Mucosa of stomach (tissue), 1 donor: ENCODE results near the gene CBX1.
A peak's percentile ranks its signal among the peaks of the same experiment; 100 is the strongest.
"Not testable (repeated sequence)": the region's sequence is repeated elsewhere in the genome, so short reads cannot be mapped to it uniquely, and the experiment has no call there.

Source experiments
- H3K27me3 ChIP-seq: one replicate; pipeline ENCODE4 v1.7.0; 2013; ENCODE audit warnings: mild to moderate bottlenecking, low read length; ENCODE audit not compliant: control insufficient read depth, insufficient read depth
- H3K36me3 ChIP-seq: one replicate; pipeline ENCODE4 v1.7.0; 2013; ENCODE audit warnings: low read length; ENCODE audit not compliant: control insufficient read depth, insufficient read depth
- H3K4me1 ChIP-seq: one replicate; pipeline ENCODE4 v1.7.0; 2013; ENCODE audit warnings: mild to moderate bottlenecking, low read length; ENCODE audit not compliant: control insufficient read depth, insufficient read depth
- H3K4me3 ChIP-seq: one replicate; pipeline ENCODE4 v1.7.0; 2013; ENCODE audit warnings: low read length
- H3K9ac ChIP-seq: one replicate; pipeline ENCODE4 v1.7.0; 2013; ENCODE audit warnings: mild to moderate bottlenecking, low read length, moderate library complexity
- H3K9me3 ChIP-seq: one replicate; pipeline ENCODE4 v1.7.0; 2013; ENCODE audit warnings: mild to moderate bottlenecking, low read length, moderate library complexity; ENCODE audit not compliant: control insufficient read depth
- donor health status: Pancreatic carcinoma.

The CBX1 gene

GRCh38 chr17:48044851-48045250 lies 56.4 kb downstream of the CBX1 start:
- H3K4me1 ChIP-seq, result peaks cover 22% of the 10 kb centered on the region
- H3K9me3 ChIP-seq, result no peaks in the 10 kb centered on the region
- H3K9ac ChIP-seq, result no peak overlapping the region
- H3K4me3 ChIP-seq, result no peak overlapping the region
- no peaks in the 10 kb centered on the region for H3K36me3 ChIP-seq
- H3K27me3 ChIP-seq, result no peaks in the 10 kb centered on the region

- Histone ChIP-seq H3K27me3 (peaks cover 6% of the 10 kb centered on the region), H3K9ac (no peak overlapping the region)
Measured at GRCh38 chr17:48043176-48043575, 58.1 kb downstream of the CBX1 start.

GRCh38 chr17:48038687-48039086 lies 62.6 kb downstream of the CBX1 start:
- Histone ChIP-seq H3K27me3 (peaks cover 22% of the 10 kb centered on the region), H3K4me3 (no peak overlapping the region), H3K4me1 (peaks cover 13% of the 10 kb centered on the region), H3K9ac (no peak overlapping the region), H3K36me3 (no peaks in the 10 kb centered on the region), H3K9me3 (no peaks in the 10 kb centered on the region)

More at GRCh38 chr17:48043176-48043575, 58.1 kb downstream of the CBX1 start:
- H3K4me3 ChIP-seq, result no peak overlapping the region
- H3K36me3 ChIP-seq, result no peaks in the 10 kb centered on the region
- peaks cover 18% of the 10 kb centered on the region for H3K4me1 ChIP-seq
- no peaks in the 10 kb centered on the region for H3K9me3 ChIP-seq

GRCh38 chr17:48037838-48038323 lies 63.4 kb downstream of the CBX1 start:
- H3K36me3 ChIP-seq, result no peaks in the 10 kb centered on the region
- no peaks in the 10 kb centered on the region for H3K9me3 ChIP-seq
- H3K27me3 ChIP-seq, result peaks cover 22% of the 10 kb centered on the region
- no peak overlapping the region for H3K9ac ChIP-seq
- H3K4me1 ChIP-seq, result peaks cover 13% of the 10 kb centered on the region
- no peak overlapping the region for H3K4me3 ChIP-seq

GRCh38 chr17:48037036-48037837 lies 64.0 kb downstream of the CBX1 start, which contains the start of gene COPZ2:
TSS of gene COPZ2 (minus strand) at chr17:48037797. CDS start at chr17:48037777, 20 bp downstream.
- H3K27me3 ChIP-seq, result peaks cover 22% of the 10 kb centered on the region
- peaks cover 13% of the 10 kb centered on the region for H3K4me1 ChIP-seq
- H3K9ac ChIP-seq, result peak within 1 kb of the TSS; percentile 53
- H3K9me3 ChIP-seq, result no peaks in the 10 kb centered on the region
- H3K4me3 ChIP-seq, result peak within 1 kb of the TSS; percentile 46
- no peaks in the 10 kb centered on the region for H3K36me3 ChIP-seq

- Histone ChIP-seq H3K9me3 (no peaks in the 10 kb centered on the region), H3K4me3 (no peak overlapping the region), H3K36me3 (no peaks in the 10 kb centered on the region), H3K4me1 (peaks cover 13% of the 10 kb centered on the region), H3K9ac (peak overlapping the region; percentile 53), H3K27me3 (peaks cover 22% of the 10 kb centered on the region)
Measured at GRCh38 chr17:48036693-48037035, 64.6 kb downstream of the CBX1 start.

- peaks cover 22% of the 10 kb centered on the region for H3K27me3 ChIP-seq
- not testable (repeated sequence) for H3K9ac ChIP-seq, H3K4me3 ChIP-seq, H3K9me3 ChIP-seq, H3K36me3 ChIP-seq
- H3K4me1 ChIP-seq, result peaks cover 13% of the 10 kb centered on the region
Measured at GRCh38 chr17:48034734-48035133, 66.5 kb downstream of the CBX1 start.

GRCh38 chr17:48031966-48032365 lies 69.3 kb downstream of the CBX1 start:
- no peak overlapping the region for H3K4me3 ChIP-seq
- peaks cover 7% of the 10 kb centered on the region for H3K27me3 ChIP-seq
- H3K9ac ChIP-seq, result no peak overlapping the region
- H3K4me1 ChIP-seq, result peaks cover 5% of the 10 kb centered on the region
- no peaks in the 10 kb centered on the region for H3K36me3 ChIP-seq
- no peaks in the 10 kb centered on the region for H3K9me3 ChIP-seq

GRCh38 chr17:48030531-48030930 lies 70.7 kb downstream of the CBX1 start:
- H3K36me3 ChIP-seq, result no peaks in the 10 kb centered on the region
- H3K4me3 ChIP-seq, result no peak overlapping the region
- H3K4me1 ChIP-seq, result peaks cover 16% of the 10 kb centered on the region
- no peak overlapping the region for H3K9ac ChIP-seq
- H3K27me3 ChIP-seq, result no peaks in the 10 kb centered on the region
- H3K9me3 ChIP-seq, result no peaks in the 10 kb centered on the region

- H3K9ac ChIP-seq, result no peak overlapping the region
- peaks cover 26% of the 10 kb centered on the region for H3K4me1 ChIP-seq
Measured at GRCh38 chr17:48028736-48029135, 72.5 kb downstream of the CBX1 start.

GRCh38 chr17:48027322-48027981 lies 73.8 kb downstream of the CBX1 start:
- Histone ChIP-seq H3K27me3 (no peaks in the 10 kb centered on the region), H3K9ac (peak overlapping the region; percentile 0), H3K4me1 (peaks cover 38% of the 10 kb centered on the region), H3K9me3 (no peaks in the 10 kb centered on the region), H3K36me3 (no peaks in the 10 kb centered on the region), H3K4me3 (no peak overlapping the region)

More at GRCh38 chr17:48028736-48029135, 72.5 kb downstream of the CBX1 start:
- no peaks in the 10 kb centered on the region for H3K36me3 ChIP-seq
- no peaks in the 10 kb centered on the region for H3K27me3 ChIP-seq
- H3K4me3 ChIP-seq, result no peak overlapping the region
- no peaks in the 10 kb centered on the region for H3K9me3 ChIP-seq
